NB4 (cell line): ENCODE data around the gene LRRC61.

Experiments
- CTCF ChIP-seq: IDR thresholded peaks from one replicate; pipeline ENCODE4 v1.5.1; 2012; ENCODE audit warnings: low read depth, low read length
- POLR2A ChIP-seq: IDR thresholded peaks from 2 replicates; pipeline ENCODE4 v1.6.1; 2011; ENCODE audit warnings: mild to moderate bottlenecking; ENCODE audit not compliant: insufficient read length; ENCODE audit errors: extremely low read depth

GRCh38 chr7:150358988-150359621, 36.0 kb downstream of the LRRC61 start:
- TF ChIP-seq POLR2A (no peak), CTCF (no peak)
